Subcutaneous abdominal adipose tissue (tissue), 5 donors: Measurements from ENCODE around the gene TRAPPC13.

ENCODE experiments used
- H3K27ac ChIP-seq: one replicate; pipeline ENCODE4 v1.7.0; 2013; ENCODE audit warnings: low read depth, mild to moderate bottlenecking, inconsistent platforms, low read length, moderate library complexity
- H3K27me3 ChIP-seq, 5 donors: one replicate each; pipeline ENCODE4 v1.7.0; 2013; ENCODE audit warnings: low read length in 5 of 5, inconsistent platforms in 1 of 5; ENCODE audit not compliant: control insufficient read depth in 5 of 5, insufficient read depth in 4 of 5
- H3K36me3 ChIP-seq, 5 donors: one replicate each; pipeline ENCODE4 v1.7.0; 2013; ENCODE audit warnings: low read length in 5 of 5; ENCODE audit not compliant: control insufficient read depth in 5 of 5, insufficient read depth in 5 of 5
- H3K4me1 ChIP-seq, 5 donors: one replicate each; pipeline ENCODE4 v1.7.0; 2013; ENCODE audit warnings: low read length in 5 of 5, mild to moderate bottlenecking in 3 of 5, moderate library complexity in 1 of 5; ENCODE audit not compliant: control insufficient read depth in 5 of 5, insufficient read depth in 5 of 5
- H3K4me3 ChIP-seq, 5 donors: one replicate each; pipeline ENCODE4 v1.7.0; 2013; ENCODE audit warnings: low read length in 5 of 5, low read depth in 1 of 5
- H3K9ac ChIP-seq, 5 donors: one replicate each; pipeline ENCODE4 v1.7.0; 2013; ENCODE audit warnings: low read length in 5 of 5, mild to moderate bottlenecking in 4 of 5, moderate library complexity in 3 of 5
- H3K9me3 ChIP-seq, 5 donors: one replicate each; pipeline ENCODE4 v1.7.0; 2013; ENCODE audit warnings: low read length in 5 of 5; ENCODE audit not compliant: control insufficient read depth in 5 of 5
- donor health status: healthy.
- donor health status: healthy.
- donor health status: healthy.
- donor health status: healthy.
- donor health status: healthy.

The TRAPPC13 gene

DNA sequence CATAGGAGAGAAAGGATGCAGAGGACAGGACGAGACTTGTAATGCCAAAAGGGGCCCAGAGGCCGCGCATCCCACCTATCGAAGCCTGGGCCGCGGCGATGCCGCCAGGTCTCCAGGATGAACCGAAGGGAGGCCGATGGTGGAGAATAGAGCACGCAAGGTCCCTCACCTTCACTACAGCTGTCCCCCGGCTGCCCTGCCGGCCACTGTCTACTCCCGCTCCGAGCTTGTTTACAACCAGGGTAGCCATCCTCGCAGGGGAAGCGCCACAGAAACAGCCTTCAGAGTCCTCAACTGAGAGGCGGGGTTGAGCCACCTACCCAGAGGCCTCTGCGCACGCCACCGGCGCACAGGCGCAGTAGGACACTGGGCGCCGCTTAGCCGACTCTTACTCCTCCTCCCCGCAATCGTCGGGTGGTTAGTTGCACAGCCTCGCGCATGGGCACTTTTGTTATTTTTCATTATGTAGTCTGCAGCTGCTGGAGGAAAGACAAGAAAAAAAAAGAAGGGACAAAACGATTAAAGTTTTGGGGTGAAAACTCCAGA, 729 bp upstream of the TRAPPC13 start, which contains the start of gene TRIM23:
TSS of gene TRIM23 (minus strand) at position 309 of the 546 bp plus-strand sequence. CDS start at position 250, 59 bp downstream.
- Histone ChIP-seq H3K4me3 (peak within 1 kb of the TSS; percentile 85 to 99 (median 96)), H3K36me3 (peaks cover 0 to under 1% (median 0%) of the 10 kb centered on the region in 5 donors), H3K27ac (peak within 1 kb of the TSS; percentile 59), H3K27me3 (no peaks in the 10 kb centered on the region), H3K4me1 (peaks cover 0 to 31% (median 28%) of the 10 kb centered on the region in 5 donors), H3K9ac (peak within 1 kb of the TSS; percentile 92 to 98 (median 97)), H3K9me3 (no peaks in the 10 kb centered on the region)

DNA sequence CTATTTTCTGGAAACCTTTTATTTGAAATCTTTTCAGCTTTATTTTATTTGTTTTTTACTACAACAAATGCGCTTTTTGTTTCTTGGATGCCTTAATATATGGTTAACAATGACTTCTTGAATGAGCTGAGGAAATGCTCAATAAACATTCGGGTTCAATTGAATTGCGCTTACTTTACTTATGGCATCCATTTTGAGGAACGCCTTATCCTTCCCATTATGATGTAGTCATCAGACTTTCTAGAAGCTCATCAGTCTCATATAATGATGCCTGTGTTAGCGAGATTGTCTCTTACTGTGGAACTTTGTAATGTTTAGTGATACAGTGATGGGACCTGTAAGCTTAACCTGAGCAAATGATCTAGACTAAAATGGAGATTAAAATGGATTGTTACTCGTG, 916 bp downstream of the TRAPPC13 start:
- Histone ChIP-seq H3K4me3 (peak overlapping the region; percentile 15 to 99 (median 89)), H3K4me1 (peaks cover 0 to 31% (median 28%) of the 10 kb centered on the region in 5 donors), H3K36me3 (peaks cover 4 to 10% (median 6%) of the 10 kb centered on the region in 5 donors), H3K27ac (no peak overlapping the region), H3K9me3 (no peaks in the 10 kb centered on the region), H3K9ac (peak overlapping the region in 3 of 5 donors; percentile 92 to 97 (median 94)), H3K27me3 (no peaks in the 10 kb centered on the region)

DNA sequence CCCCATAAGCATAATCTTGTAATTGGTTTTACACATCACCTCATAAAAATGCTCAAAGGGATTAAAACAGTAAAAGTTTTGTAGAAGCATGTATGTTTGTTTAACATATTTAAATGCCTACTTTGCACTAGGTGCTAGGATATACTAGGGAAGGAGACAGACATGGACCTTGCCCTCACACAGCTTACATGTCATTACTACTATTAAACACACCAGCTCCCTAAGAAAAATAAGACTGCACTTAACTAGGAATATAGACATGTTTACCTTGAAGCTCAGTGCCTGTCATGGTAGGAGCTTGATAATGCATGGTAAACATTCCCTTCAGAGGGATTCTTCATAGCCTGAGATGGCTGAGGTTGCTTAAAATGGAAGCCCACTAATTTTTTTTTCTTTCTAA, 6.2 kb downstream of the TRAPPC13 start:
- Histone ChIP-seq H3K27me3 (no peaks in the 10 kb centered on the region), H3K27ac (no peak overlapping the region), H3K9me3 (no peaks in the 10 kb centered on the region), H3K36me3 (peaks cover 4 to 17% (median 7%) of the 10 kb centered on the region in 5 donors), H3K9ac (no peak overlapping the region), H3K4me3 (no peak overlapping the region), H3K4me1 (peaks cover 0 to 8% (median 3%) of the 10 kb centered on the region in 5 donors)

DNA sequence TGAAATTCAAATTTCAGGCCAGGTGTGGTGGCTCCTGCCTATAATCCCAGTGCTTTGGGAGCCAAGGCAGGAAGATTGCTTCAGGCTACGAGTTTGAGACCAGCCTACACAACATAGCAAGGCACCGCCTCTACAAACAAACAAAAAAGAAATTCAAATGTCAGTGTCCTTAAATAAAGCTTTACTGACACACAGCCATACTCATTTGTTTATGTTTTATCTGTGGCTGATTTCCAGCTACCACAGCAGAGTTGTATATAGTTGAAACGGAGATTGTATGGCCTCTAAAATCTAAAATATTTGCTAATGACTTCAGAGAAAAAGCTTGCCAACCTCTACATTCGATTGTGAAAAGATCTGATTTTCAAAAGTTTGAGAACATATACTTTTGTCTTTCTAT, 15.4 kb downstream of the TRAPPC13 start:
- no peak overlapping the region for H3K27ac ChIP-seq
- no peaks in the 10 kb centered on the region for H3K4me1 ChIP-seq
- no peak overlapping the region for H3K9ac ChIP-seq
- H3K27me3 ChIP-seq: no peaks in the 10 kb centered on the region
- peaks cover 16 to 42% (median 23%) of the 10 kb centered on the region in 5 donors for H3K36me3 ChIP-seq
- no peaks in the 10 kb centered on the region for H3K9me3 ChIP-seq
- H3K4me3 ChIP-seq: no peak overlapping the region

DNA sequence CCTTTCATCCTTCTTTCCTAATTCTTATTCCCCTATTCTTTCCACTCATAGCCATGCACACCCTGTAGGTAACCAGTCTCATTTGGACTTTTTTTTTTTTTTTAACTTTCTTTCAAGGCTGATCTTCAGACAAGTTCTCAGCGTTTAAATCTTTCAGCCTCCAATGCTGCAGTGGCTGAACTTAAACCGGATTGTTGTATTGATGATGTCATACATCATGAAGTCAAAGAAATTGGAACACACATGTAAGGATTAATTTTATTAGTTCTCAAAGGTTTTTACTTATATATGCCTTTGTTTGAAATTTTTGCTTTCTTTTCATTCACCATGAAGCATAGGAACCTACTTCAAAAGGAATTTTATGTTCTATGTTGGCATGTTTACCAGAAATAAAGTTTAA, 22.1 kb downstream of the TRAPPC13 start:
- no peak overlapping the region for H3K9ac ChIP-seq
- no peaks in the 10 kb centered on the region for H3K4me1 ChIP-seq
- no peak overlapping the region for H3K27ac ChIP-seq
- H3K36me3 ChIP-seq: peaks cover 6 to 29% (median 7%) of the 10 kb centered on the region in 5 donors
- no peaks in the 10 kb centered on the region for H3K9me3 ChIP-seq
- no peaks in the 10 kb centered on the region for H3K27me3 ChIP-seq
- no peak overlapping the region for H3K4me3 ChIP-seq

DNA sequence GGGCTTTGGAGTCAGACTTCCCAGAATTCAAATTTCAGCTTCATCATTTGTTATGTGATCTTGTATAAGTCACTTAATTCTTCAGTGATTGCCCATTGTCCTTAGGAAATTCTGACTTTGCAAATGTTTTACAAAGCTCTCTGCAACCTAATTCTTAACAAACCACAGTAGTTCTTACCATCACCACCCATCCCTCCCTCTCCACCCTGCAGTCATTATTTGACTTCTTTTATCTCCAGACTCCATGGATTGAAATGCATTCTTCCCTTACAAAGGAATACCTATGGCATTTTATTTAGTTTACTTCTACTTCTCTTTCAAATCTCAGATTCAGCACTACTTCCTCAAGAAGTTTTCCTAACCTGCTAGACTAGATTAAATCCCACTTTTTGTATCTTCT, 23.1 kb downstream of the TRAPPC13 start:
- Histone ChIP-seq H3K27me3 (no peaks in the 10 kb centered on the region), H3K27ac (no peak overlapping the region), H3K36me3 (peaks cover 6 to 29% (median 9%) of the 10 kb centered on the region in 5 donors), H3K9ac (no peak overlapping the region), H3K4me1 (no peaks in the 10 kb centered on the region), H3K4me3 (no peak overlapping the region), H3K9me3 (no peaks in the 10 kb centered on the region)

DNA sequence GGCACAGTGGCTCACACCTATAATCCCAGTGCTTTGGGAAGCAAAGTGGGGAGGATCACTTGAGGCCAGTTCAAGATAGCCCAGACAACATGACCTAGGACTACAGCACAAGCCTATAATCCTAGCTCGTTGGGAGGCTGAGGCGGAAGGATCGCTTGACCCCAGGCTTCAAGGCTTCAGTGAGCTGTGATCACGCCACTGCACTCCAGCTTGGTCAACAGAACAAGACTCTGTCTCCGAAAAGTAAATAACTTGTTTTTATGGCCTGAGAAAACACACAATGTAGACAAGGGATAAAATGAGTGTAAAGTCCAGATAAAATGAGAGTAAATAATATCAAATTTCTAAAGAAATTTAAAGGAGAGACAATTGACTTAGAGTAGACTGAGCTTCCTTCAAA, 26.3 kb downstream of the TRAPPC13 start:
- peaks cover 6 to 40% (median 16%) of the 10 kb centered on the region in 5 donors for H3K36me3 ChIP-seq
- no peaks in the 10 kb centered on the region for H3K9me3 ChIP-seq
- no peaks in the 10 kb centered on the region for H3K27me3 ChIP-seq
- H3K27ac ChIP-seq: no peak overlapping the region
- no peak overlapping the region for H3K9ac ChIP-seq
- H3K4me3 ChIP-seq: no peak overlapping the region
- no peaks in the 10 kb centered on the region for H3K4me1 ChIP-seq

DNA sequence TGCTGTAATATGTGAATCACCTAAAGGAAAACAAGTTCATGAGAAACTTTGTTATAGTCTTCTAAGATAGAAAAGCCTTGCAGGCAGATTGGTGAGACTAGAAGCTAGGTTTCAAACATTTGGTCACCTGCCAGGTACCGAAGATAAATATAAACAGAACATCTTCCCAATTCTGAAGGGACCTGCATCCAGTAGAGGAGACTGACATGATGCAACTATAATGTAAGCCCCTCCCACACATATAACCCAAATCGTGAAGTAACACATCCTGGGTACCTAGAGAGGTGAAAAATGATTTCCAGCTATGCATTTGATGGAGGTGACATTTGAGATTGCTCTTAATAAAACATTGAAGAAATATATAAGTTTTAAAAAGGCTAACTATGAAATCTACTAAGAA, 29.9 kb downstream of the TRAPPC13 start:
- Histone ChIP-seq H3K9me3 (no peaks in the 10 kb centered on the region), H3K4me1 (no peaks in the 10 kb centered on the region), H3K36me3 (peaks cover 8 to 23% (median 19%) of the 10 kb centered on the region in 5 donors), H3K27ac (no peak overlapping the region), H3K4me3 (no peak overlapping the region), H3K9ac (no peak overlapping the region), H3K27me3 (no peaks in the 10 kb centered on the region)

DNA sequence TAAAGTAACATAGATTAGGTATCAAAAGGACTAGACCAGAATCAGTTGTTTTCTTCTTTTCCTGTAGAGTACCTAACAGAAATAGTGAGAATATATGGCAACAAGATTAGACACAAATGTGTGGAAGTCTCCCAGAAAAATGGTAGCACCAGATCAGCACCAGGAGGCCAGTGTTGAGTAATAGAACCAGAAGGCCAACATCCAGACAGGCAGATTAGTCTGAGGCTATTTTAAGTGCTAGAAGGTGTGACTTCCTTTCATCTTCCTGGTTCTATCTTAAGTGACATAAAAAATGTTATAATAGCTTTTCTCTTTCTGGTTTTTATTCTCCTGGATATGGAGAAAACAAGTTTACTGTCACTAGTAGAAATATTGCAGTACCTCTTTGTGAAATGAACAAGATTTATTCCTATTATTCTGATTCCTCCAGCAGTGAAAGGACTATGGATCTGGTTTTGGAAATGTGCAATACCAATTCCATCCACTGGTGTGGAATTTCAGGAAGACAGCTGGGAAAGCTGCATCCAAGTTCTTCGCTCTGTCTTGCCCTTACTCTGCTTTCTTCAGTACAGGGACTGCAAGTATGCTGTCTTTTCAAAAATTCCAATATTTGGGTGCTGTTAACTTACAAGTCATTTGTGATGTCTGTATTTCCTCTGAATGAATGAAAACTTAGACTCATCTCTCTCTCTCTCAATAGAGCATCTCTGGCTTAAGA, 39.1 kb downstream of the TRAPPC13 start:
- H3K4me1 ChIP-seq: no peaks in the 10 kb centered on the region
- H3K9me3 ChIP-seq: no peaks in the 10 kb centered on the region
- peaks cover 19 to 40% (median 35%) of the 10 kb centered on the region in 5 donors for H3K36me3 ChIP-seq
- no peak overlapping the region for H3K27ac ChIP-seq
- H3K27me3 ChIP-seq: no peaks in the 10 kb centered on the region
- no peak overlapping the region for H3K4me3 ChIP-seq
- no peak overlapping the region for H3K9ac ChIP-seq

DNA sequence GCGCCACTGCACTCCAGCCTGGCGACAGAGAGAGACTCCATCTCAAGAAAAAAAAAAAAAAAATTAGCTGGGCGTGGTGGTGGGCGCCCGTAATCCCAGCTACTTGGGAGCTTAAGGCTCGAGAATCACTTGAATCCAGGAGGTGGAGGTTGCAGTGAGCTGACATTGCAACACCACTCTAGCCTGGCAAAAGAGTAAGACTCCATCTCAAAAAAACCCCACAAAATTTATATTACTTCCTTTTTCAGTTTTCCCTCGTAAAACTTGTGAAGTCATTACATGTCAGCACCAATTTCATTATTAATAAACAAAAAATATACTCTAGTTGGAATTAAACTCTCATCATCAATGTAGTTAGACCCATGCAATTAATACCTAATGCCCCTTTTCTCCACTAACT, 43.9 kb downstream of the TRAPPC13 start:
- Histone ChIP-seq H3K27ac (no peak overlapping the region), H3K4me1 (no peaks in the 10 kb centered on the region), H3K4me3 (no peak overlapping the region), H3K9ac (no peak overlapping the region), H3K9me3 (no peaks in the 10 kb centered on the region), H3K27me3 (no peaks in the 10 kb centered on the region), H3K36me3 (peaks cover 19 to 43% (median 25%) of the 10 kb centered on the region in 5 donors)
